Natural killer cell (primary cell): ENCODE results near the gene ARID5B. TPM values are rescaled to one million over a fixed set of nuclear protein-coding genes. Genes with fewer than 3 reads are reported as not detected.

ENCODE experiments used
- ATAC-seq, 3 donors: fragments of 150-1000 bp in 2 of 3; fragments of 200-7000 bp in 1 of 3; cut with Tn5 transposase; 1 replicate in 1 of 3; 2 replicates in 2 of 3; pipeline ENCODE4 v1.10.0; 2021; ENCODE audit warnings: mild to moderate bottlenecking in 2 of 3, moderate library complexity in 2 of 3
- DNase-seq, 2 donors: peaks; one replicate each; pipeline versions ENCODE4 v3.0.0 to v3.0.0-alpha.2; 2013 to 2021; ENCODE audit warnings: mixed read lengths in 1 of 2
- H3K27ac ChIP-seq: one replicate; pipeline ENCODE4 v1.5.1; 2013; ENCODE audit warnings: mild to moderate bottlenecking, low read length
- H3K27me3 ChIP-seq: one replicate; pipeline ENCODE4 v1.6.1; 2013; ENCODE audit warnings: low read length; ENCODE audit not compliant: control insufficient read depth, insufficient read depth
- H3K36me3 ChIP-seq: one replicate; pipeline ENCODE4 v1.6.1; 2013; ENCODE audit warnings: low read length; ENCODE audit not compliant: control insufficient read depth, insufficient read depth
- H3K4me1 ChIP-seq: one replicate; pipeline ENCODE4 v1.6.1; 2013; ENCODE audit warnings: low read length; ENCODE audit not compliant: control insufficient read depth, insufficient read depth
- H3K4me3 ChIP-seq: one replicate; pipeline ENCODE4 v1.5.1; 2013; ENCODE audit warnings: low read length
- H3K9me3 ChIP-seq: one replicate; pipeline ENCODE4 v1.6.1; 2013; ENCODE audit warnings: low read length; ENCODE audit not compliant: control insufficient read depth, insufficient read depth
- H3K27ac Mint-ChIP-seq, 2 donors: one replicate each; pipeline ENCODE4 v1.8.0; 2022; ENCODE audit warnings: mild to moderate bottlenecking in 2 of 2, mixed read lengths in 2 of 2, moderate library complexity in 1 of 2
- H3K27me3 Mint-ChIP-seq, 2 donors: one replicate each; pipeline ENCODE4 v1.8.0; 2022; ENCODE audit warnings: low read depth in 2 of 2, mixed read lengths in 2 of 2
- H3K36me3 Mint-ChIP-seq: one replicate; pipeline ENCODE4 v1.8.0; 2022; ENCODE audit warnings: mixed read lengths
- H3K4me1 Mint-ChIP-seq, 2 donors: one replicate each; pipeline ENCODE4 v1.8.0; 2022; ENCODE audit warnings: mixed read lengths in 2 of 2
- H3K4me3 Mint-ChIP-seq: one replicate; pipeline ENCODE4 v1.8.0; 2022; ENCODE audit warnings: mild to moderate bottlenecking, moderate library complexity, mixed read lengths
- H3K9me3 Mint-ChIP-seq, 2 donors: one replicate each; pipeline ENCODE4 v1.8.0; 2022; ENCODE audit warnings: mixed read lengths in 2 of 2
- CTCF ChIP-seq: fragments of 200-600 bp; IDR thresholded peaks from one replicate; pipeline ENCODE4 v1.8.0; 2022; ENCODE audit warnings: antibody characterized with exemption
- WGBS: methylation state at CpG from one replicate; pipeline ENCODE4 v1.1.7; 2013; ENCODE audit warnings: missing lambda C conversion rate; ENCODE audit not compliant: insufficient coverage; 5-methylcytosine and 5-hydroxymethylcytosine counted together
- intact Hi-C: fragments of 100-400 bp; cut with micrococcal nuclease; formaldehyde crosslinking; loops from one replicate; pipeline ENCODE4 v1.14.2; 2022
- total RNA-seq, 4 donors: library from RNA; stranded (reverse); fragments of 120-200 nt in 1 of 4; gene quantifications; one replicate each; pipeline versions ENCODE4 v1.2.3 to v1.2.4, GENCODE V29; 2013 to 2022

Gene ARID5B
- total RNA-seq, 3 donors from 2014 or later (not counting 1 experiment from before 2014, with no cell fraction given): 22.3 to 44.3 (median 31.3) TPM

- peaks cover 19% of the 10 kb centered on the region for H3K4me1 ChIP-seq
- H3K27me3 ChIP-seq: no peaks in the 10 kb centered on the region
- no peak overlapping the region for H3K4me3 ChIP-seq
- Mint-ChIP-seq H3K36me3 (no peaks in the 10 kb centered on the region), H3K9me3 (no peaks in the 10 kb centered on the region), H3K4me1 (peaks cover 73 to 79% of the 10 kb centered on the region in 2 donors), H3K27me3 (no peaks in the 10 kb centered on the region), H3K27ac (peak overlapping the region; percentile 59 to 96), H3K4me3 (no peak overlapping the region)
- no peak for DNase-seq
- no peaks in the 10 kb centered on the region for H3K36me3 ChIP-seq
- intact Hi-C loops: loop anchor here (5.0 kb wide), 1 partner anchor 392 kb away; no protein-coding TSS in a partner anchor
- ATAC-seq: no peak
- no peak overlapping the region for H3K27ac ChIP-seq
- no peaks in the 10 kb centered on the region for H3K9me3 ChIP-seq
- WGBS: 90% methylated on average over 4 of the region's 4 CpGs
- TF ChIP-seq CTCF: no peak
Measured at GRCh38 chr10:61989995-61990760, 88.7 kb downstream of the ARID5B start.

GRCh38 chr10:61990761-61991135 is 89.2 kb downstream of the ARID5B start:
- peaks cover 70 to 73% of the 10 kb centered on the region in 2 donors for H3K4me1 Mint-ChIP-seq
- H3K27me3 ChIP-seq: no peaks in the 10 kb centered on the region
- H3K27me3 Mint-ChIP-seq: no peaks in the 10 kb centered on the region
- DNase-seq: no peak
- H3K4me3 Mint-ChIP-seq: no peak overlapping the region
- 75% methylated on average over 1 of the region's 1 CpG for WGBS
- H3K36me3 ChIP-seq: no peaks in the 10 kb centered on the region
- no peak overlapping the region for H3K4me3 ChIP-seq
- peaks cover 19% of the 10 kb centered on the region for H3K4me1 ChIP-seq
- no peak for TF ChIP-seq CTCF
- no peaks in the 10 kb centered on the region for H3K36me3 Mint-ChIP-seq
- H3K27ac Mint-ChIP-seq: peak overlapping the region; percentile 59 to 96
- intact Hi-C loops: loop anchor here (5.0 kb wide), 1 partner anchor 392 kb away; no protein-coding TSS in a partner anchor
- H3K9me3 Mint-ChIP-seq: no peaks in the 10 kb centered on the region
- H3K9me3 ChIP-seq: no peaks in the 10 kb centered on the region
- no peak overlapping the region for H3K27ac ChIP-seq
- no peak for ATAC-seq

GRCh38 chr10:61991166-61991565 is 89.7 kb downstream of the ARID5B start:
- peaks cover 19% of the 10 kb centered on the region for H3K4me1 ChIP-seq
- H3K27ac ChIP-seq: no peak overlapping the region
- no peaks in the 10 kb centered on the region for H3K36me3 Mint-ChIP-seq
- DNase-seq (no peak), ATAC-seq (no peak)
- H3K4me3 Mint-ChIP-seq: peak overlapping the region; percentile 45
- H3K36me3 ChIP-seq: no peaks in the 10 kb centered on the region
- H3K27me3 Mint-ChIP-seq: no peaks in the 10 kb centered on the region
- TF ChIP-seq CTCF: no peak
- intact Hi-C loops: loop anchor here (5.0 kb wide), 1 partner anchor 391 kb away; no protein-coding TSS in a partner anchor
- peak overlapping the region; percentile 93 to 96 for H3K27ac Mint-ChIP-seq
- no peaks in the 10 kb centered on the region for H3K27me3 ChIP-seq
- peaks cover 68 to 70% of the 10 kb centered on the region in 2 donors for H3K4me1 Mint-ChIP-seq
- no peaks in the 10 kb centered on the region for H3K9me3 Mint-ChIP-seq
- no peak overlapping the region for H3K4me3 ChIP-seq
- H3K9me3 ChIP-seq: no peaks in the 10 kb centered on the region
